ENCODE measurements around the gene SPINK2. TPM values are rescaled to one million over a fixed set of nuclear protein-coding genes. Genes with fewer than 3 reads are reported as not detected.

Gene SPINK2
- total RNA-seq, 4 donors from 2014 or later = 0.68 to 2.9 TPM; not detected in 2

DNA sequence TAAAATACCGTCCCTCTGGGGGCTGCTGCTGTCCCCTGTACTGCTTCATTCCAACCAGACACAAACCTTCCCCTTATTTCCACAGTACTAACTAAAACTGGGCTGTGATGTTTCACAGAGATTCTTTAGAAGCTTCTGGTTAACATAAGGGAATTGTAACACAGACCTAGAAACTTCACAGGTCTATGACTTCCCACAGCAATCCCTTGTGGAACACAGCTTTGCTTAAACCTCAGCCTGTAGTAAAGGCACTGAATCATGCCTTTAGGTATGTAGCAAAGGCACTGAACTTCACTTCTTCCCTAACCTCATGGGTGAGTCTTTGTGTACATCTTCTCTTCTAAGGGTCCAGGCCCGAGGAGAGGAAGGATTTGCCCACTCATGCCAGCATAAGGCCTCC, 49.4 kb downstream of the SPINK2 start:
- no peaks in the 10 kb centered on the region for H3K27me3 ChIP-seq
- H3K9me3 ChIP-seq = no peaks in the 10 kb centered on the region
- TF ChIP-seq POLR2A (IDR thresholded peaks at IDR 0.05) (no peak), CTCF (IDR thresholded peaks at IDR 0.05) (no peak), POLR2AphosphoS5 (IDR thresholded peaks at IDR 0.05) (no peak), EP300 (IDR thresholded peaks at IDR 0.05; ENCODE audit: low read depth) (no peak)
- in situ Hi-C loops (cut with MboI; ENCODE audit: low pct_ligation_motif_present in 1 of 4, low pct_unique_long_range_greater_than_20kb in 1 of 4, low sequenced_read_pairs in 3 of 4) = no loop called here
- DNase-seq = no peak
- intact Hi-C loops (cut with DNase I; ENCODE audit: low total_unique reads) = no loop called here
- H3K4me3 ChIP-seq = no peak overlapping the region
- H3K27ac ChIP-seq = no peak overlapping the region
- peaks cover 0 to 8% (median 0%) of the 10 kb centered on the region in 4 donors for H3K4me1 ChIP-seq
- WGBS, 2 donors (ENCODE audit: low coverage in 1 of 2) = 70% methylated on average over 2 of the region's 2 CpGs; no CpG with 5 or more reads in 1 of the 2 donors
- H3K36me3 ChIP-seq = no peaks in the 10 kb centered on the region

- peaks cover 0 to 8% (median 0%) of the 10 kb centered on the region in 4 donors for H3K4me1 ChIP-seq
- DNase-seq = peak; percentile 58
Measured at GRCh38 chr4:56768763-56769162, 52.7 kb downstream of the SPINK2 start.

GRCh38 chr4:56768316-56768715, 53.2 kb downstream of the SPINK2 start:
- Histone ChIP-seq H3K4me1 (peaks cover 0 to 8% (median 0%) of the 10 kb centered on the region in 4 donors), H3K27ac (peak overlapping the region in 1 of 4 donors; percentile 3), H3K27me3 (no peaks in the 10 kb centered on the region), H3K9me3 (no peaks in the 10 kb centered on the region), H3K36me3 (no peaks in the 10 kb centered on the region), H3K4me3 (no peak overlapping the region)
- intact Hi-C loops (cut with DNase I; ENCODE audit: low total_unique reads) (no loop called here), in situ Hi-C loops (cut with MboI; ENCODE audit: low pct_ligation_motif_present in 1 of 4, low pct_unique_long_range_greater_than_20kb in 1 of 4, low sequenced_read_pairs in 3 of 4) (no loop called here)
- WGBS, 2 donors (ENCODE audit: low coverage in 1 of 2) = 44% methylated on average over 3 of the region's 3 CpGs; no CpG with 5 or more reads in 1 of the 2 donors
- DNase-seq = no peak
- TF ChIP-seq EP300 (IDR thresholded peaks at IDR 0.05; ENCODE audit: low read depth) (no peak), POLR2A (IDR thresholded peaks at IDR 0.05) (no peak), POLR2AphosphoS5 (IDR thresholded peaks at IDR 0.05) (no peak), CTCF (IDR thresholded peaks at IDR 0.05) (no peak)

More at GRCh38 chr4:56768763-56769162, 52.7 kb downstream of the SPINK2 start:
- intact Hi-C loops (cut with DNase I; ENCODE audit: low total_unique reads) (no loop called here), in situ Hi-C loops (cut with MboI; ENCODE audit: low pct_ligation_motif_present in 1 of 4, low pct_unique_long_range_greater_than_20kb in 1 of 4, low sequenced_read_pairs in 3 of 4) (no loop called here)
- no peaks in the 10 kb centered on the region for H3K9me3 ChIP-seq
- H3K4me3 ChIP-seq = no peak overlapping the region
- H3K36me3 ChIP-seq = no peaks in the 10 kb centered on the region
- no peaks in the 10 kb centered on the region for H3K27me3 ChIP-seq
- TF ChIP-seq EP300 (IDR thresholded peaks at IDR 0.05; ENCODE audit: low read depth) (no peak), CTCF (IDR thresholded peaks at IDR 0.05) (no peak), POLR2AphosphoS5 (IDR thresholded peaks at IDR 0.05) (no peak), POLR2A (IDR thresholded peaks at IDR 0.05) (no peak)
- 20 to 40% methylated on average over 1 to 4 of the region's 4 CpGs for WGBS, 2 donors (ENCODE audit: low coverage in 1 of 2)
- H3K27ac ChIP-seq = peak overlapping the region in 1 of 4 donors; percentile 3

GRCh38 chr4:56767567-56767966, 53.9 kb downstream of the SPINK2 start:
- no peaks in the 10 kb centered on the region for H3K36me3 ChIP-seq
- intact Hi-C loops (cut with DNase I; ENCODE audit: low total_unique reads) (no loop called here), in situ Hi-C loops (cut with MboI; ENCODE audit: low pct_ligation_motif_present in 1 of 4, low pct_unique_long_range_greater_than_20kb in 1 of 4, low sequenced_read_pairs in 3 of 4) (no loop called here)
- TF ChIP-seq POLR2A (IDR thresholded peaks at IDR 0.05) (no peak), POLR2AphosphoS5 (IDR thresholded peaks at IDR 0.05) (no peak), EP300 (IDR thresholded peaks at IDR 0.05; ENCODE audit: low read depth) (no peak), CTCF (IDR thresholded peaks at IDR 0.05) (no peak)
- no peak overlapping the region for H3K4me3 ChIP-seq
- no peak for DNase-seq
- no peaks in the 10 kb centered on the region for H3K27me3 ChIP-seq
- no peaks in the 10 kb centered on the region for H3K9me3 ChIP-seq
- peaks cover 0 to 8% (median 0%) of the 10 kb centered on the region in 4 donors for H3K4me1 ChIP-seq
- no peak overlapping the region for H3K27ac ChIP-seq

Measured in transverse colon (tissue), 4 donors.